KMS-11 (cell line): ENCODE results near the gene SLC22A23.

Experiments used
- H2AFZ ChIP-seq: fragments of 200-600 bp; sonication (generic); 2 replicates; pipeline ENCODE4 v1.6.1; 2016; ENCODE audit warnings: antibody characterized with exemption, mixed run types, low read depth
- H3K27ac ChIP-seq: fragments of 200-600 bp; sonication (generic); 2 replicates; pipeline ENCODE4 v1.6.1; 2016; ENCODE audit warnings: mild to moderate bottlenecking, mixed run types
- H3K27me3 ChIP-seq: fragments of 200-600 bp; sonication (generic); 2 replicates; pipeline ENCODE4 v1.6.1; 2017; ENCODE audit warnings: mild to moderate bottlenecking, low read depth, mixed run types, moderate library complexity; ENCODE audit not compliant: insufficient read depth
- H3K36me3 ChIP-seq: fragments of 200-600 bp; sonication (generic); 2 replicates; pipeline ENCODE4 v1.6.1; 2017; ENCODE audit warnings: mild to moderate bottlenecking, mixed run types; ENCODE audit not compliant: insufficient read depth
- H3K4me1 ChIP-seq: fragments of 200-600 bp; sonication (generic); 2 replicates; pipeline ENCODE4 v1.6.1; 2016; ENCODE audit warnings: mild to moderate bottlenecking, low read depth, mixed run types; ENCODE audit not compliant: poor library complexity, severe bottlenecking
- H3K4me2 ChIP-seq: fragments of 200-600 bp; sonication (generic); 2 replicates; pipeline ENCODE4 v1.7.0; 2016; ENCODE audit warnings: mild to moderate bottlenecking, mixed run types
- H3K4me3 ChIP-seq: fragments of 200-600 bp; sonication (generic); IDR thresholded peaks from 2 replicates; pipeline ENCODE4 v1.6.1; 2017; ENCODE audit warnings: low read depth, low read length, mixed read lengths; ENCODE audit not compliant: insufficient read depth
- H3K79me2 ChIP-seq: fragments of 200-600 bp; sonication (generic); 2 replicates; pipeline ENCODE4 v1.6.1; 2016; ENCODE audit warnings: low read depth, mixed run types; ENCODE audit not compliant: insufficient read depth
- H3K9ac ChIP-seq: fragments of 200-600 bp; sonication (generic); 2 replicates; pipeline ENCODE4 v1.6.1; 2016; ENCODE audit warnings: mild to moderate bottlenecking, mixed run types
- H4K20me1 ChIP-seq: fragments of 200-600 bp; sonication (generic); 2 replicates; pipeline ENCODE4 v1.6.1; 2016; ENCODE audit warnings: mild to moderate bottlenecking, mixed run types; ENCODE audit not compliant: insufficient read depth
- TF ChIP-seq, protein P1 (sequence below): fragments of 200-600 bp; sonication (generic); conservative IDR thresholded peaks from 2 replicates; pipeline ENCODE4 v1.6.1; 2017; ENCODE audit warnings: low read depth, mild to moderate bottlenecking, antibody characterized with exemption, low read length, moderate library complexity, mixed read lengths

SLC22A23 gene

DNA sequence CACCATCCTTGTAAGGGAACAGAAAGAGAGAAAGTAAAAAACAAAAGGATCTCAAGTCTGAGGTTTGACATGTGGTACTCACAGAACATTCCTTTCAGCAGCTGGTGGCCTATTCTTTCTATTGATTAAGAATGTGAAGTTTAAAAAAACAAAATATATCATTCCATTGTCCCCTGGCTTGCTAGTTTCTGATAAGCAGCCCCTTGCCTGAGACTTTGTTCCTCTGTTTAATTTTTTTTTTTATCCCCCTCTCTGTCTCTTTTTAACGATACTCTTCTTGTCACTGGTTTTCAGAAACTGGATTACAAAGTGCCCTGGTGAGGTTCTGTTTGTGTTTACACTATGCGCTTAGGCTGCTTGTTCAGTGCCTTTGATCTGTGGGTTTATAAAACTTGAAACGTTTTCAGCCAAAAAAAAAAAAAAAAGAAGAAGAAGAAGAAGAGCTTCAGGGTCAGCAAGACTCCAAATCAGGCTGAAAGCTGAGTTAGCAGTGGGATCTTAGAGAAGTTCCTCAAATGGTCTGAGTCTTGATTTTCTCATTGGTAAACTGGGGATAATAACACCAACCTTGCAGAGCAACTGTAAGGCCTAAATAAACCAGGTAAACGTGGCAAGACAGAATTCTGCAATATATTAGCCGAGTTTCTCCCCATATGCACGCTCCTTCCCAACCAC, 45.1 kb upstream of the SLC22A23 start:
- Histone ChIP-seq H3K27me3 (no peaks in the 10 kb centered on the region), H3K9ac (no peak overlapping the region), H3K4me3 (no peak overlapping the region), H2AFZ (no peak overlapping the region), H3K27ac (no peak overlapping the region), H3K4me1 (no peaks in the 10 kb centered on the region), H3K4me2 (no peak overlapping the region), H3K36me3 (no peaks in the 10 kb centered on the region), H3K79me2 (no peaks in the 10 kb centered on the region), H4K20me1 (no peaks in the 10 kb centered on the region)
- TF ChIP-seq, protein P1, sequence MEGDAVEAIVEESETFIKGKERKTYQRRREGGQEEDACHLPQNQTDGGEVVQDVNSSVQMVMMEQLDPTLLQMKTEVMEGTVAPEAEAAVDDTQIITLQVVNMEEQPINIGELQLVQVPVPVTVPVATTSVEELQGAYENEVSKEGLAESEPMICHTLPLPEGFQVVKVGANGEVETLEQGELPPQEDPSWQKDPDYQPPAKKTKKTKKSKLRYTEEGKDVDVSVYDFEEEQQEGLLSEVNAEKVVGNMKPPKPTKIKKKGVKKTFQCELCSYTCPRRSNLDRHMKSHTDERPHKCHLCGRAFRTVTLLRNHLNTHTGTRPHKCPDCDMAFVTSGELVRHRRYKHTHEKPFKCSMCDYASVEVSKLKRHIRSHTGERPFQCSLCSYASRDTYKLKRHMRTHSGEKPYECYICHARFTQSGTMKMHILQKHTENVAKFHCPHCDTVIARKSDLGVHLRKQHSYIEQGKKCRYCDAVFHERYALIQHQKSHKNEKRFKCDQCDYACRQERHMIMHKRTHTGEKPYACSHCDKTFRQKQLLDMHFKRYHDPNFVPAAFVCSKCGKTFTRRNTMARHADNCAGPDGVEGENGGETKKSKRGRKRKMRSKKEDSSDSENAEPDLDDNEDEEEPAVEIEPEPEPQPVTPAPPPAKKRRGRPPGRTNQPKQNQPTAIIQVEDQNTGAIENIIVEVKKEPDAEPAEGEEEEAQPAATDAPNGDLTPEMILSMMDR, result no peak

DNA sequence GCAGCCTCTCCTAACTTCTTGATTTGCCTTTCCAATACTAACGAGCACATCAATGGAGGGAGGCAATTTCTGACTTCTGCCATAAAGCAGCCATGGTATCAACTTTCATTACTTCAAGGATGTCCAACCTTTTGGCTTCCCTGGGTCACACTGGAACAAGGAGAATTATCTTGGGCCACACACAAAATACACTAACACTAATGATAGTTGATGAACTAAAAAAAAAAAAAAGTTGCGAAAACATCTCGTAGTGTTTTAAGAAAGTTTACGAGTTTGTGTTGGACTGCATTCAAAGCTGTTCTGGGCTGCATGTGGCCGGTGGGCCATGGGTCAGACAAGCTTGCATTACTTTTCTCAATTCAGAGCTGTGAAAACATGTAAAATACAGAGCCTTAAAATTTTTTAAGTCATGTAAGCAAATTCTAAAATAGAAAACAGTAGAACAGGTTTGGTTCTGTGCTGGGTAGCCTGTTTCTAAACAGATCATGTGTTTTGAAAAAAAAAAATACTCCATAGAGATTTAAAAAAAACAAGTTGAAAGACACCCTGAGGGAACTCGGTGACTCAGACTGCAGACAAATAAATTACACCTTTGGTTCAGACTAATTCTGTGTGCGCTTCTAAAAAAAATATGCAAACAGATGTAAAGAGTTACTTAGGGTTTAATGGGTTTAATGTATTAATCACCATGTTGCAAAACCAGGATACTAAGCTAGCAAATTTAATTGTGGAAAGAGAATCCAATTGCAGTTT, 43.6 kb upstream of the SLC22A23 start:
- Histone ChIP-seq H3K36me3 (no peaks in the 10 kb centered on the region), H3K27ac (no peak overlapping the region)
- TF ChIP-seq, protein P1, result no peak

DNA sequence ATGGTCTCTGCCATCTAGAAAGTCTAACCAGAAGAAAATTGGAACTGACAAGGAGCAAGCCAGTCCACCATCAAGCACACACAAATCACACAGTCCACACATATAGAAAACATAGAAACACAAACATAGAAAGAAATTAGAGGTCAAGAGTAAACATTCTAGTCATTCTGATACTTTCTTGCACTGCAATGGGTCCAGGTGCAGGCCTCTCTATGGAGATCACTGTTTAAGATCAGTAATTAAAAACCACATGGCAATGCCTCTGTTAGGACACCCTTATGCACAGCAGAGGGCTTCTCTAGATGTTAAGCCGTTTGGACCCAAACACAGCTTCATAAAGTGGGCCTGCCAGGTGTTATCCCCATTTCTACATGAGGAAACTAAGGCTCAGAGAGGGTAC, 42.8 kb upstream of the SLC22A23 start:
- no peaks in the 10 kb centered on the region for H3K27me3 ChIP-seq
- no peaks in the 10 kb centered on the region for H3K36me3 ChIP-seq
- TF ChIP-seq, protein P1, result no peak
- H2AFZ ChIP-seq, result no peak overlapping the region
- no peak overlapping the region for H3K4me2 ChIP-seq
- no peak overlapping the region for H3K9ac ChIP-seq
- H3K4me1 ChIP-seq, result no peaks in the 10 kb centered on the region
- H4K20me1 ChIP-seq, result no peaks in the 10 kb centered on the region
- no peak overlapping the region for H3K4me3 ChIP-seq
- no peak overlapping the region for H3K27ac ChIP-seq
- H3K79me2 ChIP-seq, result no peaks in the 10 kb centered on the region

More for the DNA sequence above, 43.6 kb upstream of the SLC22A23 start:
- Histone ChIP-seq H3K27me3 (no peaks in the 10 kb centered on the region), H3K79me2 (no peaks in the 10 kb centered on the region), H4K20me1 (no peaks in the 10 kb centered on the region), H3K4me3 (no peak overlapping the region), H2AFZ (no peak overlapping the region), H3K4me2 (no peak overlapping the region), H3K4me1 (no peaks in the 10 kb centered on the region), H3K9ac (no peak overlapping the region)

DNA sequence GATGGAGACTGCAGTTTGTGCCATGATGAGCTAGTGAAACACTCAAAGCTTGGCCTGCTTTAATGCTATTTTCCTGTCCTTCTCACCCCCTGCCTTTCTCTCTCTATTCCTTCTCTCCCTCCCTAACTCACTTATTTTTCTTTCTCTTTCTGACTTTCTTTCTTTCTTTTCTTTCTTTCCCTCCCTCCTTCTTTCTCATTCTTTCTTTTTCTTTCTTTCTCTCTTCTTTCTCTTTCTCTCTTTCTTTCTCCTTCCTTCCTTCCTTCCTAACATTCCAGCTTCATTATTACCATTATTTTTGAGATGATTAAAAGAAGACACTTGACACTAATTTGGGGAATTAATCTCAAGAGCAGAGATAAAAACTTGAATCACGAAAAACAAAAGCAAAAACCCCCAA, 39.5 kb upstream of the SLC22A23 start:
- H2AFZ ChIP-seq, result no peak overlapping the region
- H3K27ac ChIP-seq, result no peak overlapping the region
- no peak overlapping the region for H3K9ac ChIP-seq
- H3K27me3 ChIP-seq, result no peaks in the 10 kb centered on the region
- no peak overlapping the region for H3K4me2 ChIP-seq
- TF ChIP-seq, protein P1, result no peak
- H3K4me1 ChIP-seq, result no peaks in the 10 kb centered on the region
- H4K20me1 ChIP-seq, result no peaks in the 10 kb centered on the region
- no peaks in the 10 kb centered on the region for H3K79me2 ChIP-seq
- H3K36me3 ChIP-seq, result no peaks in the 10 kb centered on the region
- H3K4me3 ChIP-seq, result no peak overlapping the region
